Measurements from ENCODE around the gene ZNF134.

The ZNF134 gene

GRCh38 chr19:57641715-57642234, 27.7 kb downstream of the ZNF134 start:
- DNase-seq, result no peak

DNA sequence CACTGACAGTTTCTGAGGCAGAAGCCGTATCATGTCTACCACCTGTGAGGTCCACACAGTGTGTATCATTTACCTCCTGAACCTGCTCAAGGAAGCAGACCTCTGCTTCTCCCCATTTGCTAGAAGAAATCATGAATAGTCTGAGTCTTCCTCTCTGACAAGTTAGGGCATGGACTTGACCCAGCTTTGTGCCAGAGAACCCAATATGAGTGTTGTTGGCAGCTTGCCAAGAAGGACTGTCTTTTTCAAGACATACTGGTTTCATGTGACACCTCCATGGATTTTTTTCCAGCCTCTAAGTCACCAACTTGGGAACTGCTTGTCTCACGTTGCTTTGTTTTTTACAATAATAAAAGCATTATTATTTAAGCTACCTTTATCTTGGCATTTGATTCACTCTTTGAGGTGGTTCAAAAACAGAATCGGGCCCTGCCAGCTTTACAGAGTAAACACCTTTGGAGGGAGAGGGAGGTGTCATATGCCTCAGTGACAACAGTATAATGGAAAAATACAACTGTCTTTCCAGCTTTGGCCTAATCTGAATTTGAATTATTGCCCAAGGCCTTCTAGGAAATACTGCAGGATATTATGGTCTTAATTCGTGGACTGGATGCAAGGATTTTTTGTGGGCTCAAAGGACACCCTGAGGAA, 28.5 kb downstream of the ZNF134 start:
- DNase-seq, result no peak

DNA sequence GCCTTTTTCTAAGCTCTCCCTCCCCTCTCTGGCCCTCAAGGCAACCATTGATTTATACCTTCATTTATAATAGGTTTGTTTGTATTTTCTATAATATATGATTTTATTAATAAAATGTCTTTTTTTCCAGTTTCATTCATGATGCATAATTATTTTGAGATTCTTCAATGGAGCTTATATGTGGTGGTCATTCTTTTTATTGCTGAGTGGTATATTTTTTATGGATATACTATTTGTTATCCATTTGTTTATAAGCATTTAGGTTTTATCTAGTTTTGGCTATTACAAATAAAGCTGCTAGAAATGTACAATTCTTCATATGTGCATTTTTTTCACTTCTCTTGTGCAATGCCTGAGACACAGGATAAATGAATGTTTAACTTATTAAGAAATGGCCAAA, 29.7 kb downstream of the ZNF134 start:
- DNase-seq, result no peak

- DNase-seq, result no peak
Measured at GRCh38 chr19:57648331-57649003, 34.4 kb downstream of the ZNF134 start.

GRCh38 chr19:57651654-57651996, 37.6 kb downstream of the ZNF134 start:
- DNase-seq, result no peak

DNA sequence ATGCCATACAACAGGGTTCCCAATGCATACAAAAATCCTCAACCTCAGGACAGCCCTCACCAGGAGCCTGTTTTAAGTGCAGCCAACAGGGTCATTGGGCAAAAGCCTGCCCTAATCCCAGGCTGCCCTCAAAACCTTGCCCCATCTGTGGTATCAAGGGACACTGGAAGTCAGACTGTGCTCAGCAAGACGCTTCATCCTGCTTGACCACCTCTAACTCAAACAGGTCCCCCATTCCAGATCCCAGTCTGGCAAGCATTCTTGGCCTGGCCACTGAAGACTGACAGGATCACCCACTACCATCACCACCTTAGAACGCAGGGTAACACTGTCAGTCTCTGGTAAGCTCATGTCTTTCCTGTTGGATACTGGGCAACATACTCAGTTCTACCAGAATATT, 39.6 kb downstream of the ZNF134 start:
- no peak for DNase-seq

- no peak for DNase-seq
Measured at GRCh38 chr19:57655443-57655842, 41.4 kb downstream of the ZNF134 start.

GRCh38 chr19:57656346-57656745, 42.3 kb downstream of the ZNF134 start:
- DNase-seq, result no peak

DNA sequence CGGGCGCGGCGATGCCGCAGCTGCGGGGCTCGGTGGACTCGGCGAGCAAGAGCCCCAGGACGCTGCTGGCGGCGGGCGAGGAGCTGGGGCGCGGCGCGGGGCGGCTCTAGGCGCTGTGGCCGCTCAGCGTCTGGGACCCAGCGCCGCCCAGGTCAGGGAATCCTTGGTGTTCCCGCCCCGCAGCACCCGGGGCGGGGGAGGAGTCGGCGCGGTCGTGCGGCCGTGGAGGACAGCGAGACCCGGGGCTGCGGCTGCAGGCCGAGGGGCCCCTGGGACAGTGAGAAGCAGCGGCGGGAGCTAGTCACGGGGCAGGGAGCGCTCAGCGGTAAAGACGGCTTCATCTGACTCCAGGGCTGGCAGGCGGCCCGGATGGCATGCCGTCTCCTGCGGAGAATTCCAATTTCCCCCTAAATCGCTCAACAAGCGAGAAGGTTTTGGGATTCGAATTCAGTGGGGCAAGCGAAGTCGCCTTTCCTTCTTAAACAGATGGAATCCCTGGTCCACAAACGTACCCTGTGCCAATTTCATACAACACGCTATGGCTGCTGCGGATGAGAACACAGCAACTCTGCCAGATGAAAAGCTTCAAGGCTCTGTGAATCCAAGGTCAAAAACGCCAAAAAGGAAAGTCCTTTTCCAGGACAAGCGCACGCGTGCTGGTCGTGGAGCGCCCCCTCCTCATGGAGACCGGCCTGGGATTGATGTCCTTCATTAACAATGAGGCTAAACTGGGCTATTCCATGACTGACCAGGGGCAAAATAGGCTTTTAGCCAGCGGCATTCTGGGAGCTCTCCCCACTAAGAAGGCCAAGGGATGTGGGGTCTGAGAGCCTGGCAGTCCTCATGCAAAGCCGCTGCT, 50.5 kb downstream of the ZNF134 start:
- DNase-seq, result no peak

DNA sequence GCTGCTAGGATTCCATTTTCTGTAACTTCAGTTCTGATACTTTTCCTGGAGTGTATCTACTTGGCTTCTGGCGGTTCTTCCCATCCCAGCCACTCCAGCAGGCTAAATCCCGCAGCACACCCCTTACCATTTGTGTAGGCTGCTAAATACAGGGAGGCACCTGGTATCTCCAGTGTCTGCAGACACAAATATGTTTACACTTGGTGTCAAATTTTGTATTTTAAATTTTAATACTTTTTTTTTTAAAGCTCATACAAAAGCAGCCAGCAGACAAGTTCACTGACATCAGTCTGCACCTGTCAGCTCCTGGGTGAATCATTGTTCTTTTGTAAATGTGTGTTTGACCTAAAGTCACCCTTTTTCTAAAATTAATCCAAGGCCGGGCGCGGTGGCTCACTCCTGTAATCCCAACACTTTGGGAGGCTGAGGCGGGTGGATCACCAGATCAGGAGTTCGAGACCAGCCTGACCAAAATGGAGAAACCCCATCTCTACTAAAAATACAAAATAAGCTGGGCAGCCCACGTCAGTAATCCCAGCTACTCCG, 51.3 kb downstream of the ZNF134 start:
- DNase-seq, result no peak

DNA sequence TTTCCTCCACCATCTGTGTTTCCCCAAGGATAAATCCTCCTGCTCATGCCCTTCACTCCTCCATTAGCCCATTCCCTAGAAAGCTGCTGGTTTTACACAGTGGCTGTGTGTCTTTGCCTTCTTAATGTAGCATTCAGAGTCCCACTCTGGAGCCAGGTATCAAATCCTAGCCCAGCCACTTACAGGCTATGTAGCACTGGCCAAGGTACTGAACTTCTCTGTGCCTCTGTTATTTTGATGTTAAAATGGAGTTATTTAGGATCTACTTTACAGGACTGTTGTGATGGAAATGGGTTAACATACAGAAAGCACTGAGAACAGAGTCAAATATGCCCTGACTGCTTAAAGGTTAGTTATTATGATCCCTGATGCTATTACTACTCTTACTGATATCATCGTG, 53.2 kb downstream of the ZNF134 start:
- DNase-seq, result no peak

DNA sequence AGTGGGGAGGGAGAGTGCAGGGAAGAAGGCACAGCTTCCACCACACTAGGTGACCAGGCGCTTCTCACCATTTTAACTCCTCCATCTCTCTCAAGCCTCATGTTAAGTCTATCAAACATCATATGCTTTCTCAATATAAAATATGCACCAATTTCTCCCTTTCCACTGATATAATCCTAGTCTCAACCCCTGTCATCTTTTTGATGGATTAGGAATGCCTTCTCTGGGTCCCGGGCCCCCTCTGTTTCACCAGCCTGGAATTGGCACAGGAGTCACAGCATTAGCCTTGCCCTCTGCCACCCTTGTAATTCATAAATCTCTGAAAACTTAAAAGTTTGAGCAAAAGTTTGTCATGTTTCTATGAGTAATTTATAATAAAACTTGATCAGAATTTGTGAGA, 54.6 kb downstream of the ZNF134 start, which contains the start of gene ZSCAN4:
ZSCAN4 (plus strand) TSS at position 301 of the 400 bp plus-strand sequence. CDS start 7,211 bp downstream, outside the sequence.
- DNase-seq, result no peak

GRCh38 chr19:57671124-57671895, 57.3 kb downstream of the ZNF134 start:
- no peak for DNase-seq

GRCh38 chr19:57672466-57672865, 58.4 kb downstream of the ZNF134 start:
- DNase-seq, result no peak
